Cardiac fibroblast (primary cell): ENCODE results near the gene IL20RB.
"Not testable (repeated sequence)": the region's sequence is repeated elsewhere in the genome, so short reads cannot be mapped to it uniquely, and the experiment has no call there.

Experiments
- DNase-seq, 2 donors: peaks; one replicate each; pipeline versions ENCODE4 v3.0.0 to v3.0.0-alpha.2; 2010; ENCODE audit warnings: low read depth in 2 of 2
- H3K4me3 ChIP-seq, 2 donors: replicated peaks in 1 of 2; 1 replicate in 1 of 2; 2 replicates in 1 of 2; pipeline ENCODE4 v1.5.1; 2011; ENCODE audit warnings: low read depth in 2 of 2, low read length in 2 of 2, mild to moderate bottlenecking in 2 of 2, moderate library complexity in 1 of 2
- CTCF ChIP-seq: IDR thresholded peaks from one replicate; pipeline ENCODE4 v1.5.1; 2011; ENCODE audit warnings: low read depth, mild to moderate bottlenecking, low read length, inconsistent platforms

The IL20RB gene

GRCh38 chr3:137010137-137010536 is 52.4 kb downstream of the IL20RB start:
- no peak overlapping the region for H3K4me3 ChIP-seq
- TF ChIP-seq CTCF = no peak
- DNase-seq = no peak

GRCh38 chr3:137011153-137011552 is 53.4 kb downstream of the IL20RB start:
- DNase-seq = no peak
- no peak overlapping the region for H3K4me3 ChIP-seq
- no peak for TF ChIP-seq CTCF

GRCh38 chr3:137012097-137012501 is 54.3 kb downstream of the IL20RB start:
- no peak for TF ChIP-seq CTCF
- DNase-seq = peak; percentile 64 to 87

GRCh38 chr3:137013951-137014688 is 56.3 kb downstream of the IL20RB start:
- DNase-seq = peak; percentile 91 to 94
- H3K4me3 ChIP-seq = peak overlapping the region; percentile 34 to 61
- TF ChIP-seq CTCF = peak; percentile 68

More at GRCh38 chr3:137012097-137012501, 54.3 kb downstream of the IL20RB start:
- no peak overlapping the region for H3K4me3 ChIP-seq

GRCh38 chr3:137017316-137017715 is 59.5 kb downstream of the IL20RB start:
- H3K4me3 ChIP-seq, DNase-seq: not testable (repeated sequence)

- no peak for DNase-seq
- no peak overlapping the region for H3K4me3 ChIP-seq
- TF ChIP-seq CTCF = no peak
Measured at GRCh38 chr3:137020315-137020714, 62.5 kb downstream of the IL20RB start.

- no peak overlapping the region for H3K4me3 ChIP-seq
- no peak for DNase-seq
- TF ChIP-seq CTCF = no peak
Measured at GRCh38 chr3:137020888-137021287, 63.1 kb downstream of the IL20RB start.
